Measurements from ENCODE around the gene ARID1A.

DNA sequence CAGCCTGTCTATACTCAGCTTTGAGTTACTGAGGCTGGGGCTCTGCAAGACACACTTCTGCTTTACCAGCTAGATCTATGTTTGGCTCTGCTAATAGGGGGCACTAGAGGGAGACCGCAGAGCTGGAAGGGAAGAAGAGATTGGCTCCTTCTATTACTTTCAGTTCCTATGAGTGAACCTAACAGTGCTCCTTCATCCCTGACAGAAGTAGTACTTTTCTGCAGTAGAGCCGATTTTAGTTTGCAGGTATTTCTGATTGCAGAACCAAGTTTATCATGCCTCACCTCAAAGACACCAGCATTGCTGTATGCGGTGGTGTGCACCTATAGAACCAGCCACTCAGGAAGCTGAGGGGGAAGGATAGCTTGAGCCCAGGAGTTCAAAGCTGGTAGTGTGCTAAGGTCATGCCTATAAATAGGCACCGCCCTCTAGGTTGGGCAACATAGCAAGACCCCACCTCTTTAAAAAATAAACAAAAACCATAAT lies 125.0 kb downstream of the ARID1A start:
- TF ChIP-seq, protein P1, sequence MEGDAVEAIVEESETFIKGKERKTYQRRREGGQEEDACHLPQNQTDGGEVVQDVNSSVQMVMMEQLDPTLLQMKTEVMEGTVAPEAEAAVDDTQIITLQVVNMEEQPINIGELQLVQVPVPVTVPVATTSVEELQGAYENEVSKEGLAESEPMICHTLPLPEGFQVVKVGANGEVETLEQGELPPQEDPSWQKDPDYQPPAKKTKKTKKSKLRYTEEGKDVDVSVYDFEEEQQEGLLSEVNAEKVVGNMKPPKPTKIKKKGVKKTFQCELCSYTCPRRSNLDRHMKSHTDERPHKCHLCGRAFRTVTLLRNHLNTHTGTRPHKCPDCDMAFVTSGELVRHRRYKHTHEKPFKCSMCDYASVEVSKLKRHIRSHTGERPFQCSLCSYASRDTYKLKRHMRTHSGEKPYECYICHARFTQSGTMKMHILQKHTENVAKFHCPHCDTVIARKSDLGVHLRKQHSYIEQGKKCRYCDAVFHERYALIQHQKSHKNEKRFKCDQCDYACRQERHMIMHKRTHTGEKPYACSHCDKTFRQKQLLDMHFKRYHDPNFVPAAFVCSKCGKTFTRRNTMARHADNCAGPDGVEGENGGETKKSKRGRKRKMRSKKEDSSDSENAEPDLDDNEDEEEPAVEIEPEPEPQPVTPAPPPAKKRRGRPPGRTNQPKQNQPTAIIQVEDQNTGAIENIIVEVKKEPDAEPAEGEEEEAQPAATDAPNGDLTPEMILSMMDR (IDR thresholded peaks at IDR 0.05) = no peak
- TF ChIP-seq POLR2AphosphoS5 (IDR thresholded peaks at IDR 0.05) = no peak
- no peak for TF ChIP-seq POLR2A (IDR thresholded peaks at IDR 0.05)

Measured in sigmoid colon (tissue), 4 donors.